GM03348 (cell line): ENCODE measurements around the gene CDKL5.

Experiments
- DNase-seq: peaks from one replicate; pipeline ENCODE4 v3.0.0; 2012; ENCODE audit warnings: low spot score

Gene CDKL5

DNA sequence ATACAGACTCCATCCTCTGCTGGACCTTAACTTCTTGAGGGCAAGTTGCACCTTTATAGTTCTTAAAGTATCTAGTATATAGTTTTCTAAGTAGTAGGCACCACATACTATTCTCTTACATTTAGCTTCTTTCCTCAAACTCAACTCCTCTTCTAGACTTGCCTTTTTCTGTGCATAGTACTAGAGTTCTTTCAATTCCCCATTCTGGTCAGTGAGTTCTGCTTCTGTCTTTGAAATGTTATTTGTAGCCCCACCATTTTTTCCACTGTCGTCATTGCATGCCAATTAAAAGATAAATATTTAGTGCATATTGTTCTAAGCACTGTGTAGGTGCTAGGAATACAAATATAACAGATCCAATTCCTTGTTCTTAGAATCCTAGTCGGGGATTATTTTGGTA, 31.6 kb downstream of the CDKL5 start:
- DNase-seq: no peak

GRCh38 chrX:18461431-18461830, 36.0 kb downstream of the CDKL5 start:
- no peak for DNase-seq

DNA sequence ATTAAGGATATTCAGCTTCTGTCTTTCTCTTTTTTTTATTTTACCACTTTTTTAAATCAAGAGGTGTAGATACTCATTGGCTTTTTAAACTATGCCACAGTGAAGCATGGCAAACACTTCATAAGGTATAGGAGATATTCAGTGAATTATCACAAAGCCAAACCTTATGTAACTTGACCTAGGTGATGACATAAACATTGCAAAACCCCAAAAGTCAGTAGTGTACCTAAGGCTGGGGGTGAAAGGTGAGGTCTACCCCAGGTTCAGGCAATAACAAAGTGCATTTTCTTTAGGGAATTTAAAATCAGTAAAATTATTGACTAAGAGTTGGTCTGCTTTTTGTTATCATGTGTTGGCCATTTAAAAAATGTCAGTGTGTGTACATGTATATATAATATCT, 39.1 kb downstream of the CDKL5 start:
- DNase-seq: no peak

GRCh38 chrX:18465051-18465450, 39.6 kb downstream of the CDKL5 start:
- DNase-seq: no peak

- DNase-seq: no peak
These were observed 43.2 kb downstream of the CDKL5 start for GRCh38 chrX:18468599-18468998.

DNA sequence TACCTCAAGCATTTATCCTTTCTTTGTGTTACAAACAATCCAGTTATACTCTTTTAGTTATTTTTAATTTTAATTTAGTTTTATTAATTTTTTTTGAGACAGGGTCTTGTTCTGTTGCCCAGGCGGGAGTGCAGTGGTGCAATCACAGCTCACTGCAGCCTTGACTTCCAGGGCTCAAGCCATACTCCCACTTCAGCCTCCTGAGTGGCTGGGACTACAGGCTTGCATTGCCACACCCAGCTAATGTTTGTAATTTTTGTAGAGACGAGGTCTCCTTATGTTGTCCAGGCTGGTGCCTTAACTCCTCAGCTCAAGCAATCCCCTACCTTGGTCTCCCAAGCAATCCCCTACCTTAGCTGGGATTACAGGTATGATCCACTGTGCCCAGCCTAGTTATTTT, 45.9 kb downstream of the CDKL5 start:
- no peak for DNase-seq

GRCh38 chrX:18490806-18491555, 65.6 kb downstream of the CDKL5 start:
- peak; percentile 2 for DNase-seq

DNA sequence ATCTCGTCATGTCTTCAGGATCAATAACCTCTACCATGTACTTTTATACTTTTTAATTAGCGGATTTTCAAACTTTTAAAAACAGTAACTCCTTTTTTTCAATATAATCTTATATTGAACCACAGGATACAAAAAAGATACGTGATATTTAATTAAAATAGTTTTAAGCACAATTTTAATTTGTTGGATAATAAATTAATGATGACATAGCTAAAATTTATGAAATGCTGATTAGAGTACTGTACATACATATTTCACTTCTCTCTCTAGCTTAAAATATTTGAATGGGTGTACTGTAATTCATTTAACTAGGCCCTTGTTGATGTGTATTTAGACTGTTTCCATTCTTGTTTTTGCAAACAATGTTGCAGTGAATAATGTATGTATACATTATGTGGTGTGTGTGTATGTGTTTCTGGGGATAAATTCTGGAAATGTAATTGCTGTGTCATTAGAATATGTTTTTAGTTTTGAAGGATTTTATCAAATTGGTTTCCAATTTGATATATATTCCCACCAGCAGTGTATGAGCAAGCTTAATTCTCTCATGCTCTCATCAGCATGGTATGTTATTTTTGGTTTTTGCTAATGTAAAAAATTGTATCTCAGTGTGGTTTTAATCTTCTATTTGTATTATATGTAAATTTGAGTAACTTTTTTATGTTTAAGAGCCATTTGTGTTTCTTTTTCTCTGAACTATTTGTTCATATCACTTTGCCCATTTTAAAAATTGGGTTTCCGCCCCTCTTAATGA, 66.4 kb downstream of the CDKL5 start:
- no peak for DNase-seq

DNA sequence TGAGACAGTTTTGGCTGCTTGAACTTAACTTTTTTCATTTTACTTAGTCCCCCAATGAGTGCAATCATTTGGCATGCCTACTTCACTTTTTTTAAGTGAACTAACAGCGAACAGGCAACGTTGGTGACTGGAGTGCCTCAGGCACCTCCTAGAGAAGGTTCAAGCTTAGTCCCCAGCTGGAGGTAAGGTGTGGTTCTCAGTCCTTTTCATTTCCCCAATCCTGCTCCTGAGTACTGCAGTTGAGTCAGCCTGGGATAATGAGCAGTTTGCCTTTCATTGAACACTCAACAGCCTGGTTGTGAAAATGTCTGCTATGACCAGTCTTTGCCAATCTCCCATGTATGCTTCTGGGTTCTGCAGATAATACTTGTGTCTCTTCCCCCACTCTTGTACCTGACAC, 109.5 kb downstream of the CDKL5 start:
- no peak for DNase-seq

GRCh38 chrX:18537068-18537467, 111.7 kb downstream of the CDKL5 start:
- DNase-seq: no peak

GRCh38 chrX:18537524-18537923, 112.1 kb downstream of the CDKL5 start:
- no peak for DNase-seq

DNA sequence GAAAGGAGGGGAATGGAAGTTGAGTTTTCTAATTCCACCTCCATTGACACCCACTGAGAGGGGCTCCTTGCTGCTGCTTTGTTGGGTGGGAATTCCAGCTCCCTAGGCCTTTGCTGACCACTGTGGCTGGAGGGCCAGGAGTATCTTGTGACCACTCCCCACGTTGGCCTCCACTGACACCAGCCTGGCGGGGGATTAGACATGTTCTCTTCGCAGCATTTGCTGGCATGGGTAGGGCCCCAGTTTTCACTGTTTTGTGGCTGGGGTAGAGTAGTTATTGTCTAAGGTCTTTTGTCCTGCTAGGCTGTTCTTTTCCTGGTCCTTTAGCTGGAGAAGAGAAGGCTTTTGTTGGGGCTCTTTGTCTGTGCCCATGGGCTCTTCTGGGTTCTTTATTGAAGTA, 116.7 kb downstream of the CDKL5 start:
- no peak for DNase-seq

- no peak for DNase-seq
These were observed 117.5 kb downstream of the CDKL5 start for GRCh38 chrX:18542905-18543304.

- no peak for DNase-seq
These were observed 118.3 kb downstream of the CDKL5 start for GRCh38 chrX:18543738-18544137.

- DNase-seq: no peak
These were observed 120.4 kb downstream of the CDKL5 start for GRCh38 chrX:18545771-18546170.

- DNase-seq: no peak
These were observed 123.6 kb downstream of the CDKL5 start for GRCh38 chrX:18548996-18549395.

GRCh38 chrX:18549643-18550042, 124.2 kb downstream of the CDKL5 start:
- DNase-seq: no peak

DNA sequence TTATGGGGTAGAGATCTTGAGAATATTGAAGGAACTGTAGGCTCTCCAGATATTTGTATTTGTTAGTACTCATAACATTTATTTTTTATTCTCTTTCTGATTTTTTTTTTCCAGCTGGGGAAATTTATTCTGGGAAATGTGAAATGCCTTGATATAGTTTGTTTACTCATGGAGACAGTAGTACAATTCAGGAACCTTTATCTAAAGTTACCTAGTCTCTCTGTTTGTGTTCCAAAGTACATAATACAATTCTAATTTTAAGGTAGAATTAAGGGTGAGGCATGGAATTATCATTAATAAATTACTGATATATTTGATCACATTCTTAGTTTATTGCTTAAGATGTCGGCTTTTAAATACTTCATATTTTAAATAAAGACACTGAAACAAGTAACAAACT, 132.5 kb downstream of the CDKL5 start:
- no peak for DNase-seq

DNA sequence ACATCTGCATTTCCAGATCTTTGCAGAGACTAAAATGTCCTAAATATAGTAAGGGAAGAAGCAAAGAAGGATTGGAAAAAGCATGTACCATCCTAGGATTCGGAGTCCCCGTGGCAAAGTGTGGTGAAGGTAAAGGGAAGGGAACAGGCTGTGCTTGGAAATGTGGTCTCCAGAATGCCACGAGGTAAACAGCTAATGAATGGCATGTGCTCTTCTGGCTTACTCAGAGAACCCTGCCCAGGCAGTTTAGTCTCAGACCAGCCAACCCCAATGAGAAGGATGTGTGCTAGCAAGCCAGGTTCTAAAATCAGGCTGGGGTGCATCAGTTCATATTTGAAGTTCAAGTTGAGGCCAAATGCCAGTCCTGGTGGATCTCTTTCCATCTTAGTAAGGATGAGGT, 133.4 kb downstream of the CDKL5 start:
- DNase-seq: no peak

GRCh38 chrX:18561020-18561419, 135.6 kb downstream of the CDKL5 start:
- no peak for DNase-seq

DNA sequence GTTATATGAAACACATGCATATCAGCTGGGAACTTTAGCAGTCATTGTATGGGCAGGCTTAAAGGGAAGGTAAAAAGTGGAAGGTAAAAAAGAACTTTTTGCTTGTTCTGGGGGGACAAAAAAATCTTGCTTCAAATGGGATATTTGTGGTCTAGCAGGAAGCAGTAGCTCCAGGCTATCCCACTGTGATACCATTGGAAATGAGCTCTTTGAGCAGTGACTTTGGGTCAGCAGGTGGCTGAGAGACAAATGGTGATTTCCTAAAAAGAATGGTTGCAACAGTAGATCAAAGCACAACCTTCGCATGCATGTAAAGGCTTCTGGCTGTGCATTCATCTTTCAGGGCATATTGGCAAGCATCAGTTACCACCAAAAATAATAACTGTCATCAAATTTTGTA, 140.3 kb downstream of the CDKL5 start:
- DNase-seq: no peak

DNA sequence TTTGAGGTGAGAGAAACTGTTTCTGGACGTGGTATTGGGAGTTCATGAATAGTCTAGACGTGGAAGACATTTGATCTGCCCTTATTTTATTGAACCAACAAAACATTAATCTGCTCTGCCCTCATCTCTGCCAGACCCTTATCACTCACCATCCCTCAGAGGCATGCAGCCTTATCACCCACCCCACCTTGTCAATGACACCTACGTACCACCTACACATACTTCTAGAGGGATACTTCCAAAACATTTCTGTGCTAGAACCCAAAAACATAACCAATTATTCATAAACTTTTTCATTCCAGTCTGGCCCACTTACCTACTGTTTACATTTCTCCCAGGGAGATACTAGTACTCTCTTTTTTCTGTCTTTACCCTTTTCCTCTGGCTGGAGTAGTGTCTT, 141.3 kb downstream of the CDKL5 start:
- DNase-seq: no peak

GRCh38 chrX:18573556-18573955, 148.1 kb downstream of the CDKL5 start:
- no peak for DNase-seq

DNA sequence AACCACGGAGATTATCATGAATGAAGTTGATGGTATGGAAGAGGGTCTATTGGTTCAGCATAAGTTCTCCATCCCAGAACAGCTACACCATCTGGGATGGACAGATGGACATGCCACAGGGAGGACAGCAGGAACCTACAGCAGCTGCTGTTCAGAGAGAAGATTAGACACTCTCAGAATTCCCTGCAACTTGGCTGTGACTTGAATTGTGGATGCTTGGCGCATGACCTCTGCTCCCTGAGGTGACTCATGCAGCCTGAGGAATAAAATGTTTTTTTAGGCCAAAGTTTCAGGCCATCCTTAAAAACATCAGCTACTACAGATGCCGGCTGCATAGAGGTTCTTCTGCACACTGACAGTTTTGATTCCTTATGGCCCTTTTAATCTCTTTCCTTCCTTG, 149.2 kb downstream of the CDKL5 start:
- DNase-seq: peak; percentile 25
